Urothelium cell line (cell line): ENCODE results near the gene LDLRAD4.
"Not testable (repeated sequence)": the region's sequence is repeated elsewhere in the genome, so short reads cannot be mapped to it uniquely, and the experiment has no call there.

Source experiments
- DNase-seq: peaks from one replicate; pipeline ENCODE4 v3.0.0; 2011; ENCODE audit warnings: low spot score, mixed read lengths
- FAIRE-seq: peaks from 2 replicates; lab custom pipeline; 2011; peaks lifted over from hg19 to GRCh38; lab: Jason Lieb, UNC

Gene LDLRAD4

DNA sequence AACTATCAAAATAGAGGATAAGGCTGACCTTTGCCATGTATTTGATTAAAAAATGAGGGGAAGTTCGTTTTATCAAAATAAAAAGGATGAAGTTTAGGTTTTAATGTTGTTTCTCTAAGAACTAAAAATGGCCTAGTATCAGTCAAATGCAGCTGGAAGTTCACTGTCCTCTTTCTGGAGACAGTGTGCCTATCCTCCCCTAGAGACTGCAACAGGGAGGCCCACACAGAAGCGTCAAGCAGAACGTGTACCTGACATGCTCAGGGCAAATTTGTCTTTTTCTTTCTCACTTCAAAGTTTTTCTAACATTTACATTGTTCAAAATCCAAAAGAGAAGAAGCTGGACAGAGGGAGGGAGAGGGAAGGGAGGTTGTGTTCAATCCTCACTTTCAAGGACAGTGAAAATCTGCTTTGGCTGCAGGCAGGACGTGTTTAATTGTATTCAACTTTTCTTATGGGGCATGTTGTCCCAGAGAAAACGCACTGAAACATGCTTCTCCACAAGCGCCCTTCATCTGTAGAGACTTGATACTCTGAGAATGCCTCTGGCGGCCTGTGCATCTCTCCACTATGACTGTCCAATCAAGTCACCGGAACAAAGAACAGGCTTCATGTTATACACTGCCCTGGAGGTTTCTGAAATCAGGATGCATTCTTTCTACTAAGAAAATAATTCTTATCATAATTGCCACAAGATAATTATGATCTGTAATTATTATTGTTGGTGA lies 442.7 kb downstream of the LDLRAD4 start:
- no peak for FAIRE-seq
- DNase-seq: no peak

DNA sequence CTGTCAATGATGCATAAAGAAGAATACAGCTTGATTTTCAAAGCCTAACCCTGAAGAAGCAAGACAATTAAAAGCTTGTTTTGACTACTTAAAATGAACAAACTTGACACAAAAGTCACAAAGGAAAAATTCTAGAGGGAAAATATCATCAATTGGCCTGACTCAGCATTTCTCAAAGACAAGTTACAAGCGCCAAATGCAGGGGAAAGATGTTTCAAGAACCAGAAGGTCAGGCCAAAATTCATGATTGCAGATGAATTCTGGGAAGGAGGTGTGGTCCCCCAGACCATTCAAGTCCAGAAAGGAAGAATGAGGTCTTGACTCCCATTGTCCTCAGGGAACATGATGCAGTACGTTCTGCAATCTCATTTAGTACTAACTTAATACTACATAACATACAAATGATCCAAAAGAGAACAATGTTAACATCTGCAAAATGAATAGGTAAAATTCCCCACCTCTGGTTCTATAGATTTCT lies 443.3 kb downstream of the LDLRAD4 start:
- DNase-seq (no peak), FAIRE-seq (no peak)

DNA sequence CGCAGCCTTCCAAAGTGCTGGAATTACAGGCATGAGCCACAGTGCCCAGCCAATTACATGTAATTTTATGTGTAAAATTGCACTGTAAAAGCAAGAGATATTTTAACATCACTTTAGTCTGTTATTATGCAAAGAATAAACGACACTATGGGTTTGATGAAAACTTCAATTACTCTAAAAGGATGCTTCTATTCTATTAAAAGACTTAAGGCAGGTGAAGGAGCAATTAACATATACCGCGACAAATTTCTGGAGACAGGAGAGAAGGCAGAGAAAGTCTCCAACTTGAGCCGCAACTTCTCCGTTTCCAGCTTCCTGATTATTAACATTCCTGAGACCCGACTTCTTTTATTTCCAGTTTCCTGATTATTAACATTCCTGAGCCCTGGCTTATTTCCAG lies 454.1 kb downstream of the LDLRAD4 start:
- DNase-seq (no peak), FAIRE-seq (peak; percentile 73)

DNA sequence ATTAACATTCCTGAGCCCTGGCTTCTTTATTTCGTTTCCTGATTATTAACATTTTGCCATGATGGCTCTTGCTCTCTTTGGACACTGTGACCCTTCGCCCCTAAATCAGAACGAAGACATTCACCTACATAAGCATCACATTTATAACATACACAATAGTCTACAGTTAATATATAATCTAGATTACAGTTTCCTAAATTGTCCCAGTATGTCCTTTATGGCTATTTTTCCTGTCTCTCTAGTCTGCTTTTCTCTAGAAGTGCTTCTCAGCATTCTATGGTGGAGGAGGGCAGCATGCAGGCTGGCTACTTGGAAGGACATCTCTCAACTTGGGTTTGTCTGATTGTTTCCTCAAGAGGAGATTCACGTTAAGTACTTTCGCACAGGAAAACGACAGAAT lies 457.9 kb downstream of the LDLRAD4 start:
- DNase-seq: no peak

DNA sequence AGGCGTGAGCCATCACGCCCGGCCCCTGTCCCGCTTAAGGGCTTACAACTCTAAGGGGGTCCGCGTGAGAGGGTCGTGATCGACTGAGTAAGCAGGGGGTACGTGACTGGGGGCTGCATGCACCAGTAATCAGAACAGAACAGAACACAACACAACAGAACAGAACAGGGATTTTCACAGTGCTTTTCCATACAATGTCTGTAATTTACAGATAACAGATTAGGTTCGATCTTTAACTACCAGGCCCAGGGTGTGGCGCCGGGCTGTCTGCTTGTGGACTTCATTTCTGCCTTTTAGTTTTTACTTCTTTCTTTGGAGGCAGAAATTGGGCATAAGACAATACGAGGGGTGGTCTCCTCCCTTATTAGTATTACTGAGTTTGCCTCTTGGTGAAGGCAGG lies 458.8 kb downstream of the LDLRAD4 start:
- FAIRE-seq: peak; percentile 42
- not testable (repeated sequence) for DNase-seq

More for the DNA sequence above, 457.9 kb downstream of the LDLRAD4 start:
- no peak for FAIRE-seq

DNA sequence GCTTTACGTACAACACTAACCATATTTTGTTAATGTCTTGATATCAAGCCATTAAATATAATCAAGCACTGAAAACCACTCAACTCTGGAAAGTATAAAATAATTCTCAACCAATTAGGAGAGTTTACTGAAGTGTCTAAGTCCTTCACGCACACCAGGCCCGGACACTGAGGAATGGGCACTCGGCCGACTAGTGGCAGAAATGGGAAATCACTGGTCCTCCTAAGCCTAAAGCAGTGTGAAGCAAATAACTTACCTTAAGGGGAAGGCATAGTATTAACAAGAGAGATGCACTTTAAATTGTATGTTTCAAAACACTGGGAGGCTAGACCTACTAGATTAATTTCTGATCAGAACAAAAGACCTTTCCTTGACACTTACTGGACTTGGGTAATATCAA lies 462.1 kb downstream of the LDLRAD4 start:
- peak; percentile 53 for DNase-seq
- FAIRE-seq: peak; percentile 92

DNA sequence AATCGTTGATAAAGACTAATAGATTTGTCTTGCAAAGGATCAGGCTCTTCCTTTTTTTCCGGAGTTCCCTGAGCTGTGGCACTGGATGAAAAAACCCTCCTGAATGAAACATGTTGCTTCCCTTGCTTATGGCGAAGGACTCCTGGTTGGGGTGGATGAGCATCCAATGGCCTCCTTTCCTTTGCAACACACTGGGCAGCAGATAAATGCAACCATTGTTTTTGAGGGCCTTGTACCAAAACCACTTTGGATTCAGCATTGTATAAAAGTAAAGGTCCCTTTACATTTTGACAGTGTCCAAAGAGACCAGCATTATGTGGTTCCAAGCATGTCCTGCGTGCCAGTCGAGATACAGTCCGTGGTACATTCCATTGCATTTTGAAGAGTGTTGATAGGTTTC lies 463.1 kb downstream of the LDLRAD4 start:
- FAIRE-seq (peak; percentile 85), DNase-seq (no peak)

DNA sequence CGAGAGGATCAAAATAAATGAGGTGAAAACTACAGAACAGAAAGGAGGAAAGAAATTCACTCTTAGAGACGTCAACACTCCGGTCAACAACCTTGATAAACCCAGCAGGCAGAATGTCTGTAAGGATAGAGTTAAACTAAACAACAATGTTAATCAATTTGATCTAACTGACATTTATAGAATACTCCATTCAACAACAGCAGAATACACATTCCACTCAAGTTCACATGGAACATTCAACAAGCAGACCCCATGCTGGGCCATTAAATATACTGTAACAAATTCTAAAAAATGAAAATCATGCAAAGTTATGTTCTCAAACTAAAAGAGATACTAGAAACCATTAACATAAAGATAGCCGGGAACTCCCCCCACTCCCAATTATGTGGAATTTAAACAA lies 466.0 kb downstream of the LDLRAD4 start:
- DNase-seq: no peak
- peak; percentile 79 for FAIRE-seq

DNA sequence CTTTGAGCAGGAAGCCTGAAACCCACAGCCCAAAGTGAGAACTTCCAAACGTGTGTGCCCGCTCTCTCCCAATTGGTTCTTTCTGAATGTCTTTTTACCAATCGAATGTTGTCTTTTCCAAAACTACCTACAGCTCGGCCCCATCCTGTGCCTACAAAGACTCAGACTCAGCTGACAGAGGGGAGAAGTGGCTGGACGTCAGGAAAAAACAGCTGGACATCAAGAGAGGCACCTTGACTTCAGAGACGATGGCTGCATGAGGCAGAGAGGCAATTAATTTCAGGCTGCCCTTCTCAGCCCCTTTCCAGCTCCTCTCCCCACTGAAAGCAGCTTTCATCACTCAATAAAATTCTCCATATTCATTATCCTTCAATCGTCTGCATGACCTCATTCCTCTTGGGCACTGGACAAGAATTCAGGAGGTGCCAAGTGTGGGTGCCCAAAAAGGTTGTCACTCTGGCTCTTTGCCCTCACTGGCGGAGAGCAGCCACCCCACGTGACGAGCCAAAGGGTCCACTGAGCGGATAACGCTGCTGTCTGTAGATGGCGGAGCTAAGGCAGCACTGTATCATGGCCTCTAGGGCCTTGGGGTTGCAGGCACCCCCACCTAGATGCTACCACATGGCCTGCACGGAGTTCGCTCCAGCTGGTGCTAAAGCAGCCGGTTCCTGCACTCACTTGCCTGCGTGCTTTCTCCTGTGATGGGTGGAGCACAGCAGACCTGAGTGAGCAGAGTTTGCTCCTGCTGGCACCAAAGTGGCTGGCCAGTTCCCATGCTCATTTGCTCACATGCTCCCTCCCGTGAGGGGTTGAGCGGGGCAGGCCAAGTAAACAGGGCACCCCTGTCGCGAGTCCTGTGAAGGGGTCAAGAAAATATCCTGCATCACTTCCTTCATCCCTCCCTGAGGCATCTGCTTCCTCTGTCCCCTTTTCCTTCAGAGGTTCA lies 469.9 kb downstream of the LDLRAD4 start:
- FAIRE-seq (peak; percentile 80), DNase-seq (no peak)

DNA sequence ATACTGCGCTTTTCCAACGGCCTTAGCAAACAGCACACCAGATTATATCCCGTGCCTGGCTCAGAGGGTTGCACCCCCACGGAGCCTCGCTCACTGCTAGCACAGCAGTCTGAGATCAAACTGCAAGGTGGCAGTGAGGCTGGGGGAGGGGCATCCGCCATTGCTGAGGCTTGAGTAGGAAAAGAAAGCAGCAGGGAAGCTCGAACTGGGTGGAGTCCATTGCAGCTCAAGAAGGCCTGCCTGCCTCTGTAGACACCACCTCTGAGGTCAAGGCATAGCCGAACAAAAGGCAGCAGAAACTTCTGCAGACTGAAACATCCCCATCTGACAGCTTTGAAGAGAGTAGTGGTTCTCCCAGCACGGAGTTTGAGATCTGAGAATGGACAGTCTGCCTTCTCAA lies 471.5 kb downstream of the LDLRAD4 start:
- FAIRE-seq: peak; percentile 63

DNA sequence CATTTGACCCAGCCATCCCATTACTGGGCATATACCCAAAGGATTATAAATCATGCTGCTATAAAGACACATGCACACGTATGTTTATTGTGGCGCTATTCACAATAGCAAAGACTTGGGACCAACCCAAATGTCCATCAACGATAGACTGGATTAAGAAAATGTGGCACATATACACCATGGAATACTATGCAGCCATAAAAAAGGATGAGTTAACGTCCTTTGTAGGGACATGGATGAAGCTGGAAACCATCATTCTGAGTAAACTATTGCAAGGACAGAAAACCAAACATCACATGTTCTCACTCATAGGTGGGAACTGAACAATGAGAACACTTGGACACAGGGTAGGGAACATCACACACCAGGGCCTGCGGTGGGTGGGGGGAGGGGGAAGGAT lies 476.8 kb downstream of the LDLRAD4 start:
- FAIRE-seq, DNase-seq: not testable (repeated sequence)

More for the DNA sequence above, 471.5 kb downstream of the LDLRAD4 start:
- not testable (repeated sequence) for DNase-seq

DNA sequence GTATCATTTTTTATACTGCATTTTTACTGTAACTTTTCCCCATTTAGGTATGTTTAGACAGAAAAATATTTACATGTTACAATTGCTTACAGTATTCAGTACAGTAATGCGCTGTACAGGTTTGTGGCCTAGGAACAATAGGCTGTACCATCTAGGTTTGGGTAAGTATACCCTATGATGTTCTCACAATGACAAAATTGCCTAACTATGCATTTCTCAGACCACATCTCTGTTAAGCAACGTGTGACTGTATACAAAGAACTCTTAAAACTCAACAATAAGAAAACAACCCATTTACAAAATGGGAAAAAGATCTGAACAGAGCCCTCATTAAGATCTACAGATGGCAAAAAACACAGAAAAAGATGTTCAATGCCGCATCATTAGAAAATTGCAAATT lies 478.4 kb downstream of the LDLRAD4 start:
- DNase-seq (no peak), FAIRE-seq (peak; percentile 91)

DNA sequence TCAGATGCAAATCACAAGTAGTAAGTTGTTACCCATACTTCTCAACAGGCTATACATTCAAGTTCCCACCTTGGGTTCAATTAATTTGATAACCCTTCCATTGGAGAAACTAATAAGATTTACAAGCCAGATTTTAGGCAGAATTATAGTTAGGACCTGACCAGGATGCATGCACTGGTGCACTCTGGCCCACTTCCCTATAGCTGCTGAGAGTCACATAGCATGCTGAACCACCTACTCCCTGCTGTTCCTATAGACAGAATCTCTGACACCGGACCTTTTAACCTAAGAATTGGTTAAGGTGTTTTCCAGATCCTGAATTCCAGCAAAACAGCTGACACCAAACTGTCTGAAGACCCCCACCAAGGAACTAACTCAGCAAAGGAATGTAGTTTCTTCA lies 481.6 kb downstream of the LDLRAD4 start:
- no peak for DNase-seq
- peak; percentile 83 for FAIRE-seq
